BJ (cell line): ENCODE measurements around the gene YPEL5. TPM values are rescaled to one million over a fixed set of nuclear protein-coding genes. Genes with fewer than 3 reads are reported as not detected.
"Not testable (repeated sequence)": the region's sequence is repeated elsewhere in the genome, so short reads cannot be mapped to it uniquely, and the experiment has no call there.

Experiments used
- CTCF ChIA-PET: fragments of 350-600 bp; formaldehyde crosslinking; extraction: SDS; loops from one replicate; lab custom pipeline; 2021; ENCODE audit warnings: antibody characterized with exemption, inconsistent platforms; lab: Yijun Ruan, JAX
- POLR2A ChIA-PET: fragments of 300-600 bp; sonication (Branson Sonifier 250); formaldehyde crosslinking; extraction: SDS; loops from one replicate; lab custom pipeline; 2021; ENCODE audit warnings: antibody characterized with exemption; lab: Charles Lee
- DNase-seq: peaks from one replicate; pipeline ENCODE4 v3.0.0-alpha.2; 2011; ENCODE audit warnings: low read depth
- H3K27me3 ChIP-seq: 2 replicates; pipeline ENCODE4 v1.6.0; 2011; ENCODE audit warnings: low read length; ENCODE audit not compliant: control insufficient read depth, insufficient read depth
- H3K36me3 ChIP-seq: 2 replicates; pipeline ENCODE4 v1.5.1; 2011; ENCODE audit warnings: low read length; ENCODE audit not compliant: control insufficient read depth, insufficient read depth
- H3K4me3 ChIP-seq: 2 replicates; pipeline ENCODE4 v1.5.1; 2011; ENCODE audit warnings: low read depth, mild to moderate bottlenecking, control low read depth, low read length
- polyA plus RNA-seq: library from polyadenylated mRNA; depleted of rRNA; stranded (reverse); fragments of >200 nt; gene quantifications from 2 replicates; pipeline ENCODE4 v1.2.3, GENCODE V29; 2011
- TF ChIP-seq, protein P1 (sequence below): IDR thresholded peaks from 2 replicates; pipeline ENCODE4 v1.5.1; 2011; ENCODE audit warnings: low read depth, mild to moderate bottlenecking, control low read depth, inconsistent platforms, low read length, moderate library complexity; ENCODE audit not compliant: insufficient read depth

The YPEL5 gene
- polyA plus RNA-seq, 1 experiment, result 141 TPM

DNA sequence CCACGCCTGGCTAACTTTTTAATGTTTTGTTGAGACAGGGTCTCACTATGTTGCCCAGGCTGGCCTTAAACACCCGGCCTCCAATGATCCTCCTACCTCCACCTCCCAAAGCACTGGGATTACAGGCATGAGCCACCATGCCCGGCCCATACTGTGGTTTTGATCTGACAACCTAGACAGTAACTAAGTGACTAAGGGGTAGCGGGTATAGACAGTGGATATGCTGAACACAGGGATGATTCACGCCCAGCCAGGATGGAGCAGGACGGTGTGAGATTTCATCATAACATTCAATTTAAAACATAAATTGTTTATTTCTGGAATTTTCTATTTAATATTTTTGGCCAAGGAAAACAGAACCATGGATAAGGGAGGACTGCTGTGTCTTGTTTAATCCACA is 36.0 kb upstream of the YPEL5 start:
- TF ChIP-seq, protein P1, sequence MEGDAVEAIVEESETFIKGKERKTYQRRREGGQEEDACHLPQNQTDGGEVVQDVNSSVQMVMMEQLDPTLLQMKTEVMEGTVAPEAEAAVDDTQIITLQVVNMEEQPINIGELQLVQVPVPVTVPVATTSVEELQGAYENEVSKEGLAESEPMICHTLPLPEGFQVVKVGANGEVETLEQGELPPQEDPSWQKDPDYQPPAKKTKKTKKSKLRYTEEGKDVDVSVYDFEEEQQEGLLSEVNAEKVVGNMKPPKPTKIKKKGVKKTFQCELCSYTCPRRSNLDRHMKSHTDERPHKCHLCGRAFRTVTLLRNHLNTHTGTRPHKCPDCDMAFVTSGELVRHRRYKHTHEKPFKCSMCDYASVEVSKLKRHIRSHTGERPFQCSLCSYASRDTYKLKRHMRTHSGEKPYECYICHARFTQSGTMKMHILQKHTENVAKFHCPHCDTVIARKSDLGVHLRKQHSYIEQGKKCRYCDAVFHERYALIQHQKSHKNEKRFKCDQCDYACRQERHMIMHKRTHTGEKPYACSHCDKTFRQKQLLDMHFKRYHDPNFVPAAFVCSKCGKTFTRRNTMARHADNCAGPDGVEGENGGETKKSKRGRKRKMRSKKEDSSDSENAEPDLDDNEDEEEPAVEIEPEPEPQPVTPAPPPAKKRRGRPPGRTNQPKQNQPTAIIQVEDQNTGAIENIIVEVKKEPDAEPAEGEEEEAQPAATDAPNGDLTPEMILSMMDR, result no peak
- Histone ChIP-seq H3K36me3 (no peaks in the 10 kb centered on the region), H3K27me3 (no peaks in the 10 kb centered on the region), H3K4me3 (no peak overlapping the region)
- ChIA-PET POLR2A (no interaction called here), CTCF (interaction anchor here (7.3 to 11.2 kb wide), 2 partner anchors 8 to 24 kb away, joined by 62 to 194 read pairs; no protein-coding TSS in a partner anchor)
- DNase-seq, result no peak

DNA sequence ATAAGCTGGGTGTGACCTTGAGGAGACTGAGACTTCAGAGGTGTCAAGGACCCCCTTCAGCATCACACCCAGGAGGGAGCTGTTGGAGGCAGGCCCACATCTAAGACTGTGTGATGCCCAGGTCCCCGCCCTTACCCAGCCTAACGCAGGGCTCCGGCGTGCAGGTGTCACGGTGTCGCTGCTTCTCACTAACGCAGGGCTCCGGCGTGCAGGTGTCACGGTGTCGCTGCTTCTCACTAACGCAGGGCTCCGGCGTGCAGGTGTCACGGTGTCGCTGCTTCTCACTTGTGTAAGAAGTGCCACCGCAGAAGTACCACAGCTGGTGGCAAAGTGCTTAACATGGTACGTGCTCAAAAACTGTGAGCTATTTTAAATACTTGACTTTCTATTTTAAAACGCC is 35.6 kb upstream of the YPEL5 start:
- H3K27me3 ChIP-seq, H3K36me3 ChIP-seq, H3K4me3 ChIP-seq, POLR2A ChIA-PET, DNase-seq: not testable (repeated sequence)
- CTCF ChIA-PET, result interaction anchor here (7.3 to 11.2 kb wide), 2 partner anchors 9 to 25 kb away, joined by 62 to 194 read pairs; no protein-coding TSS in a partner anchor

DNA sequence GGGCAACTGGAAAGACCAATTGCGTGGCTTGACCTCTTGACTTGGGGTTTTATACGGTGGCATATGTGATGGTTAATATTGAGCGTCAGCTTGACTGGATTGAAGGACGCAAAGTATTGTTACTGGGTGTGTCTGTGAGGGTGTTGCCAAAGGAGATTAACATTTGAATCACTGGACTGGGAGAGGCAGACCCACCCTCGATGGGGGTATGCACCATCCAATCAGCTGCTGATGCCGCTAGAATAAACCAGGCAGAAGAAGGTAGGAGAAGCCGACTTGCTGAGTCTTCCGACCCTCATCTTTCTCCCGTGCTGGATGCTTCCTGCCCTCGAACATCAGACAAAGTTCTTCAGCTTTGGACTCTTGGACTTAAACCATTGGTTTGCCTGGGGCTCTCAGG is 34.2 kb upstream of the YPEL5 start:
- peaks cover 7% of the 10 kb centered on the region for H3K27me3 ChIP-seq
- no peaks in the 10 kb centered on the region for H3K36me3 ChIP-seq
- POLR2A ChIA-PET, result no interaction called here
- H3K4me3 ChIP-seq, result no peak overlapping the region
- no peak for DNase-seq
- TF ChIP-seq, protein P1, result no peak
- CTCF ChIA-PET, result interaction anchor here (0.7 to 11.2 kb wide), 5 partner anchors 10 to 189 kb away, joined by 3 to 194 read pairs (median 17); no protein-coding TSS in a partner anchor

DNA sequence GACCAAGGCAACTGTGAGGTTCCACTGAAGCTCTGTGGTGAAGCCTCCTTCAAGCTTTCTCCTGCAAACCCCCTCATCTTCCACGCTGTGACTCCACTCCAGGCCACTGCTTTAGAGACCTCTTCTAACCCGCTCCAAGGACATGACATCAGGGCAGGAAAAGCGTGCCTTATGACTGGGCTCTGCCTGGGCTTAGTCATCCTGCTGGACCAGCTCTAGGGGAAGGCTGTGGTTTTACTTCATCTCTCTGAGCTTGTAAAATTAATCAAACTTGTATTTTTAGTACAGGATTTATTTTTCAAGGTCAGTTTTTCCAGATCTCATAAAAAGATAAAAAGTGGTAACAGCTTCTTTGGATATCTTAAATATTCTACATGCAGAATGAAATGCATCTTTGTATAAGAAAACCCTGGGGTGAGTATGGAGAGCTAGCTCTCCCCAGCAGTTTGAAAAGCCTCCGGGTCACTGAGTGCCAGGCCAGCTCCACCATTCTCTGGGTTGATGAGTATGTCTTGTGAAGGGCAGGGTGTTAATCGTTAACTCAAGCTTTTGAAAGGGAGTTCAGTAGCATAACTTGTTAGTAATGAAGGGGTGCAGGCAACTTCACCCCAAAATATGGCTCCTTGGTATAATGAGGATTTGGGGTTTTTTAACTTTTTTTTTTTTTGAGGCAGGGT is 33.1 kb upstream of the YPEL5 start:
- TF ChIP-seq, protein P1, result no peak
- ChIA-PET CTCF (interaction anchor here (0.6 to 11.2 kb wide), 11 partner anchors 11 to 804 kb away, joined by 3 to 194 read pairs (median 5); no protein-coding TSS in a partner anchor), POLR2A (no interaction called here)
- Histone ChIP-seq H3K4me3 (no peak overlapping the region), H3K36me3 (no peaks in the 10 kb centered on the region), H3K27me3 (peaks cover 9% of the 10 kb centered on the region)
- DNase-seq, result peak; percentile 95

DNA sequence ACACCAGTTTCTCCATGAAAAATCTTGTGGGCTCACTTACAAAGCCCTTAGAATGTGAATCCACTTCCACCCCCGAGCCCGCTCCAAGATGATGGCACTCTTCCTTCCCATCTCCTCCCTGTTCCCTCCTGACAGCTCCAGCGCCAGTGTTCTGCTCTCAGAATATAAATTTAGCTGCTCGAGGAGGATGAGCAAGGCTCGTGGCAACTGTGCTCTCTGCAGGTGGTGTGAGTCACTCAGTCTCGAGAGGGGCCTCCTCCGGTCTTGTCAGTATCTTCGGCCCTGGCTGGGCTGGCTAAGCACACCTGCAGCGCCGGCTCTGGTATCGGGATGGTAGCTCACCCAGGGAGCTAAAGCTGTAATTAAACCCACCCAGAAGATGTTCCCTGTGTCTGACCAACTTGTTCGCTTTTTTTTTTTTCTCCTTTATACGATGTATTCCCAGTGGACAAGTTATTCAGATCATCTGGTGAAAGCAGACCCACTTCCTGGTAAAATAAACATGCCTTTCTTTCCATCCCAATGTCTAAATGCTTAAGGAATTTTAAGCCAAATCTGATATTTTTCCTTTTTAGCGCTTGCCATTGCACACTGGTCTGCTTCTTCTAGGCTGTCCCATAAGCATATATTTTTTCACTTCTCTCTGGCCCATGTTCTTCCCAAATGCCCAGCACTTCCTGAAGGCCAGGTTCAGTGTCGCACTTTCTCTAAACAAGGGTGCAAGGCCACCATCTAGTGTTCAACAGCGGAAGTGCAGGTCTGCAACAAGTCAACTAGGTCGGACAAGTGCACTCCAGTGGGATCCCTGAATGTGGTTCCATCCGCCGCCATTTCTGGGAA is 31.4 kb upstream of the YPEL5 start:
- ChIA-PET CTCF (interaction anchor here (0.5 to 11.2 kb wide), 16 partner anchors 9 to 565 kb away, joined by 3 to 194 read pairs (median 5); partner anchors contain the start of gene YPEL5), POLR2A (no interaction called here)
- no peaks in the 10 kb centered on the region for H3K36me3 ChIP-seq
- TF ChIP-seq, protein P1, result peak; percentile 96
- no peak overlapping the region for H3K4me3 ChIP-seq
- no peak for DNase-seq
- H3K27me3 ChIP-seq, result peaks cover 9% of the 10 kb centered on the region
